ENCODE results near the gene VAV2.

VAV2 gene

GRCh38 chr9:133715866-133716563 lies 276.1 kb downstream of the VAV2 start:
- no peak for DNase-seq

DNA sequence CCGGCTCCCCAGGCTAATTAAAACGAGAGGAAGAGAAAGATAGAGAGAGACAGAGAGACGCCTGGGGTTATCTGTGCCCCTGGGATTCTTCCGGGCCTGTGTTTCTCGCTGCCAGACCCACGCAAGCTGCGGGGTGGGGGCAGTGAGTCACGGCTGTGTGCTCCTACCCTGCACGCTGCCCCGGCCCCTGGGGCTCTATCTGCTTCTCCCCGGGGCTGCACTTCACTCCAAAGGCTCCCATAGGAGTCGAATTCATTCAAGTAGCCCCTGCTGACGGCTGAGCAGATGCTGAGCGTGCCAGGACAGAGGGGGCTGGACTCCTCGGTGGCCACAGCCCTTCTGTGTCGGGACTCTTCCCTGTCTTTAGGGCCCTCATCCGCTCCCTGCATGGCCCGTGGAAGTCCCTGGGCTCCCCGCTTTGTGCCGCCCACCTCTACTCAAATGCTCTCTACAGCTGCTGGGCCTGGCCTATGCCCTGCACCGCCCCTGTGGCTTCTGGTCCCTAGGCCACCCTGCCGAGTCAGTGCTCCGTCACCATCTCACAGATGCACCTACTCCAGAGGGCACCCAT lies 276.7 kb downstream of the VAV2 start:
- DNase-seq, result no peak

GRCh38 chr9:133714606-133715294 lies 277.4 kb downstream of the VAV2 start:
- no peak for DNase-seq

GRCh38 chr9:133713960-133714495 lies 278.1 kb downstream of the VAV2 start:
- no peak for DNase-seq

GRCh38 chr9:133713150-133713959 lies 278.8 kb downstream of the VAV2 start:
- DNase-seq, result no peak

- DNase-seq, result no peak
These were observed 279.7 kb downstream of the VAV2 start for GRCh38 chr9:133712221-133713100.
